Measurements from ENCODE around the gene CACNA1I. TPM values are rescaled to one million over a fixed set of nuclear protein-coding genes. Genes with fewer than 3 reads are reported as not detected.

The CACNA1I gene
- total RNA-seq, 1 donor from 2014 or later, result not detected

GRCh38 chr22:39638958-39639357 lies 68.4 kb downstream of the CACNA1I start:
- no peak for DNase-seq (ENCODE audit: low spot score in 2 of 2)
- H3K36me3 ChIP-seq, result no peaks in the 10 kb centered on the region
- no peaks in the 10 kb centered on the region for H3K9me3 ChIP-seq
- TF ChIP-seq, protein P1, sequence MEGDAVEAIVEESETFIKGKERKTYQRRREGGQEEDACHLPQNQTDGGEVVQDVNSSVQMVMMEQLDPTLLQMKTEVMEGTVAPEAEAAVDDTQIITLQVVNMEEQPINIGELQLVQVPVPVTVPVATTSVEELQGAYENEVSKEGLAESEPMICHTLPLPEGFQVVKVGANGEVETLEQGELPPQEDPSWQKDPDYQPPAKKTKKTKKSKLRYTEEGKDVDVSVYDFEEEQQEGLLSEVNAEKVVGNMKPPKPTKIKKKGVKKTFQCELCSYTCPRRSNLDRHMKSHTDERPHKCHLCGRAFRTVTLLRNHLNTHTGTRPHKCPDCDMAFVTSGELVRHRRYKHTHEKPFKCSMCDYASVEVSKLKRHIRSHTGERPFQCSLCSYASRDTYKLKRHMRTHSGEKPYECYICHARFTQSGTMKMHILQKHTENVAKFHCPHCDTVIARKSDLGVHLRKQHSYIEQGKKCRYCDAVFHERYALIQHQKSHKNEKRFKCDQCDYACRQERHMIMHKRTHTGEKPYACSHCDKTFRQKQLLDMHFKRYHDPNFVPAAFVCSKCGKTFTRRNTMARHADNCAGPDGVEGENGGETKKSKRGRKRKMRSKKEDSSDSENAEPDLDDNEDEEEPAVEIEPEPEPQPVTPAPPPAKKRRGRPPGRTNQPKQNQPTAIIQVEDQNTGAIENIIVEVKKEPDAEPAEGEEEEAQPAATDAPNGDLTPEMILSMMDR (IDR thresholded peaks at IDR 0.05), result no peak
- H3K4me1 ChIP-seq, result no peaks in the 10 kb centered on the region
- no peak overlapping the region for H3K27ac ChIP-seq
- H3K27me3 ChIP-seq, result no peaks in the 10 kb centered on the region
- no peak overlapping the region for H3K4me3 ChIP-seq
- intact Hi-C loops (cut with DNase I), result no loop called here

GRCh38 chr22:39641660-39642310 lies 71.2 kb downstream of the CACNA1I start:
- no peak for DNase-seq (ENCODE audit: low spot score in 2 of 2)
- H3K36me3 ChIP-seq, result no peaks in the 10 kb centered on the region
- H3K4me3 ChIP-seq, result no peak overlapping the region
- TF ChIP-seq, protein P1 (IDR thresholded peaks at IDR 0.05), result no peak
- H3K9me3 ChIP-seq, result no peaks in the 10 kb centered on the region
- H3K27ac ChIP-seq, result no peak overlapping the region
- intact Hi-C loops (cut with DNase I), result no loop called here
- H3K27me3 ChIP-seq, result no peaks in the 10 kb centered on the region
- no peaks in the 10 kb centered on the region for H3K4me1 ChIP-seq

DNA sequence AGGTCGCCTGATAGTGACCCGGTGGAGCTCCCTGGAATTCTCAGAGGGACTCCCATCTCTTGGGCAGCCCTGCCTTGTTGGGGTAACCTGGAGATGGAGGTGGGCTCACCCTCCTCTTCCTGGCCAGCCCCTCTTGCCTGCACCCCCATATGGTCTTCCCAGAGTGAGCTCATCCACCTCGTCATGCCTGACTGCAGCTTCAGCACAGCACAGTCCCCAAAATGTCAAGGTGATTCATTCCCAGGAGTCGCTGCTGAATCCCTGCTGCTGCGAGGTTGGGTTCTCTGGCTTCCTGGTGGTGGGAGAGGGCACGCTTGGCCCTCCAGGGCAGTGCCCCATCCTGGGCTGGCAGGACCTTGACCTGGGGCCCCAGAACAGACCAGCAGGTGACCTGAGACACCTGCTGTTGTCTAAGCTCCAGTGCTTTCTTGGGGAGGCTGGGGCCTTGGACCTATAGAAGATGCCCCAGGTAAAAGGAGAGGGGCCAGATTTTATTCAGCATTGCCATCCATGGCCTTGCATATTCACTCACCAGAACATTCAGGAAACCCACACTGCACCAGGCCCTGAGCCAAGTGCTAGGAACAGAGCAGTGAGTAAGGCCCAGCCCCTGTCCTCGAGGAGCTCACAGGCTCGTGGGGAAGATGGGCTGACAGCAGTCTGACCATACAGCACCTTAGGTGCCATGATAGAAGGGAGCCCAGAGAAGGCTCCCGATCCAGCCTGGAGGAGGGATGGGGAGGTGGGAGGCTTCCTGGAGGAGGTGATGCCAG lies 72.9 kb downstream of the CACNA1I start:
- no peak for DNase-seq (ENCODE audit: low spot score in 2 of 2)
- no peaks in the 10 kb centered on the region for H3K36me3 ChIP-seq
- no peak overlapping the region for H3K27ac ChIP-seq
- H3K4me3 ChIP-seq, result no peak overlapping the region
- intact Hi-C loops (cut with DNase I), result no loop called here
- no peaks in the 10 kb centered on the region for H3K9me3 ChIP-seq
- TF ChIP-seq, protein P1 (IDR thresholded peaks at IDR 0.05), result no peak
- H3K4me1 ChIP-seq, result no peaks in the 10 kb centered on the region
- no peaks in the 10 kb centered on the region for H3K27me3 ChIP-seq

- no peak for DNase-seq (ENCODE audit: low spot score in 2 of 2)
- Histone ChIP-seq H3K4me3 (no peak overlapping the region), H3K36me3 (no peaks in the 10 kb centered on the region), H3K27ac (no peak overlapping the region), H3K9me3 (no peaks in the 10 kb centered on the region), H3K27me3 (no peaks in the 10 kb centered on the region), H3K4me1 (no peaks in the 10 kb centered on the region)
- intact Hi-C loops (cut with DNase I), result no loop called here
- TF ChIP-seq, protein P1 (IDR thresholded peaks at IDR 0.05), result no peak
Measured at GRCh38 chr22:39645532-39645931, 75.0 kb downstream of the CACNA1I start.

DNA sequence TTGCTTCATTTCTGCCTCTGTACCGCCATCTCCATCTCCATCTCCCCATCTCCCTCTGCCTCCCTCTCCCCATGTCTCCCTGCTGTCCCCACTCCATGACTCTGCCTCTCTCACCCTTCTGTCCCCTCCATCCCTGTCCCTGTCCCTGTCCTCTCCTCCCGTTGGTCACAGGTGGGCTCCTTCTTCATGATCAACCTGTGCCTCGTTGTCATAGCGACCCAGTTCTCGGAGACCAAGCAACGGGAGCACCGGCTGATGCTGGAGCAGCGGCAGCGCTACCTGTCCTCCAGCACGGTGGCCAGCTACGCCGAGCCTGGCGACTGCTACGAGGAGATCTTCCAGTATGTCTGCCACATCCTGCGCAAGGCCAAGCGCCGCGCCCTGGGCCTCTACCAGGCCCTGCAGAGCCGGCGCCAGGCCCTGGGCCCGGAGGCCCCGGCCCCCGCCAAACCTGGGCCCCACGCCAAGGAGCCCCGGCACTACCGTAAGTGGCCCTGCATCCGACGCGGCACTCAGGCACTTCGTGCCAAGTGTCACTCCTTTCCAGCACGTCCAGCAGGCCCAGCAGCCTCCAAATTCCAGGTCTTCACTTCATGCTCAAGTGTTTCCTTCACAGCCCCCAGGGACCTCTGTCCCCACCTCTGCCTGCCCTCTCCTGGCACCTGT lies 76.0 kb downstream of the CACNA1I start:
- Histone ChIP-seq H3K27me3 (no peaks in the 10 kb centered on the region), H3K27ac (no peak overlapping the region), H3K4me3 (no peak overlapping the region), H3K9me3 (no peaks in the 10 kb centered on the region), H3K36me3 (no peaks in the 10 kb centered on the region), H3K4me1 (no peaks in the 10 kb centered on the region)
- TF ChIP-seq, protein P1 (IDR thresholded peaks at IDR 0.05), result no peak
- DNase-seq (ENCODE audit: low spot score in 2 of 2), result no peak
- intact Hi-C loops (cut with DNase I), result no loop called here

Measured in ascending aorta (tissue), 2 donors.